ENCODE measurements around the gene SLC38A8. TPM values are rescaled to one million over a fixed set of nuclear protein-coding genes. Genes with fewer than 3 reads are reported as not detected.

The SLC38A8 gene
- total and polyA plus RNA-seq, 8 donors = 0.08 TPM; not detected in 7

DNA sequence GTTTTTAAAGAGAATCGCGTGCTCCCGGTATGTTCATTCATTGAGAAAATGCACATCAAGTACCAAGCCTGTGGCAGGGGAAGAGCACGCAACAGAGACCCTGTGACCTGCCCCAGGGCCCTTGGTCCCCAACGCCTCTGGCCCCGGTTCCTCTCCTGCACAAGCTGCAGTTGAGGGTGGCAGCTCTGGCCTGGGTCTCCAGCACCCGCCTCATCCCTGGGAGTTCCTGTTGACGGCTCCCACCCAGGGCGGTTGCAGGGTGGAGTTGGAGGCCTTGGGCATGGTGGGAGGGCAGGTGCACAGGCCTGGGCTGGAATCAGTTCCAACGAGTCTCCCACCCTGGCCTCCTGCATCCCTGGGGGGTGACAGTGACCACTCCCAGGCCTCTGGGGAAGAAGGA, 69.5 kb downstream of the SLC38A8 start:
- Histone ChIP-seq H3K4me3 (no peak overlapping the region), H3K36me3 (no peaks in the 10 kb centered on the region), H3K27ac (no peak overlapping the region), H3K27me3 (peaks cover 0 to 33% (median 17%) of the 10 kb centered on the region in 3 donors), H3K9me3 (peaks cover 0 to 3% (median under 1%) of the 10 kb centered on the region in 4 donors), H3K4me1 (peaks cover 0 to 8% (median 5%) of the 10 kb centered on the region in 4 donors)
- intact Hi-C loops (cut with DNase I; ENCODE audit: low total_unique reads) = loop anchor here (10.0 kb wide), 2 partner anchors 72 to 222 kb away; partner anchors contain the start of genes ADAD2 and SLC38A8
- TF ChIP-seq, protein P1, sequence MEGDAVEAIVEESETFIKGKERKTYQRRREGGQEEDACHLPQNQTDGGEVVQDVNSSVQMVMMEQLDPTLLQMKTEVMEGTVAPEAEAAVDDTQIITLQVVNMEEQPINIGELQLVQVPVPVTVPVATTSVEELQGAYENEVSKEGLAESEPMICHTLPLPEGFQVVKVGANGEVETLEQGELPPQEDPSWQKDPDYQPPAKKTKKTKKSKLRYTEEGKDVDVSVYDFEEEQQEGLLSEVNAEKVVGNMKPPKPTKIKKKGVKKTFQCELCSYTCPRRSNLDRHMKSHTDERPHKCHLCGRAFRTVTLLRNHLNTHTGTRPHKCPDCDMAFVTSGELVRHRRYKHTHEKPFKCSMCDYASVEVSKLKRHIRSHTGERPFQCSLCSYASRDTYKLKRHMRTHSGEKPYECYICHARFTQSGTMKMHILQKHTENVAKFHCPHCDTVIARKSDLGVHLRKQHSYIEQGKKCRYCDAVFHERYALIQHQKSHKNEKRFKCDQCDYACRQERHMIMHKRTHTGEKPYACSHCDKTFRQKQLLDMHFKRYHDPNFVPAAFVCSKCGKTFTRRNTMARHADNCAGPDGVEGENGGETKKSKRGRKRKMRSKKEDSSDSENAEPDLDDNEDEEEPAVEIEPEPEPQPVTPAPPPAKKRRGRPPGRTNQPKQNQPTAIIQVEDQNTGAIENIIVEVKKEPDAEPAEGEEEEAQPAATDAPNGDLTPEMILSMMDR (IDR thresholded peaks at IDR 0.05) = no peak
- TF ChIP-seq EP300 (IDR thresholded peaks at IDR 0.05) = no peak
- TF ChIP-seq POLR2A (IDR thresholded peaks at IDR 0.05) = no peak
- no peak for TF ChIP-seq POLR2AphosphoS5 (IDR thresholded peaks at IDR 0.05)
- no peak for DNase-seq
- WGBS, 5 donors = 79 to 85% (median 82%) methylated on average over 9 to 10 of the region's 10 CpGs

DNA sequence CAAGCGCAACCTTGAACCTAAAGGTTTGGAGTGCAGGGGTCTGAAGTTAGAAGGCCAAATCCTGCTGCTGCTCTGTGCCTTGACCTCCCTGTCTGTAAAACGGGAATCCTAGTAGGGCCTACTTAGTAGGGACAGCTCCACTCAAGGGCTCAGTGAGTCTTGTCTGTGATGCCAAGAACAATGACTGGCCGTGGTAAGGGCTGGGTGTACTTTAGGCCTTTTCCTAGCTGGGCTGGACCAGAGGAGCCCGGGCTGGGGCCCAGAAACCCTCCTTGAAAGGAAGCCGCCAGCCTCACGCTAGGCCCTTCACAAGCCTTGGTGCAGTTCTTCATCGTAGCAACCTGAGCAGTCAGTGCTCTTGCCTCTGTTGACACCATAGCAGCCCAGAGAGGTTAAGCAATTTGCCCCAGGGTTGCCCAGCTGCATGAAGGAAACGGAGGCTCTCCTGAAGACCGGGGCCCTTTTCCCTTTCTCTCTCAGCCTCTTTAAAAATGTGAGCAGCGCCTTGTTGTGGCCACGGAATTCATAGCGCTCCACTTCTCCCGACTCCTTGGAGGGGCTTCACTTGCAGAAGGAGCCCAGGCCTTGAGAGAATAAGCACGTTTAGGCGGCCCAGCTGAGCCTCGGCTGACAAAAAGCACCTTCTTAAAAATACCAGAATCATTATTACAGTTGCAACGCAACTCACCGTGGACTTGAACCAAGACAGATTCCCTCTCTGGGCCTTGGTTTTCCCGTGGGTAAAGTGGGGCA, 70.2 kb downstream of the SLC38A8 start:
- peaks cover 0 to 39% (median 20%) of the 10 kb centered on the region in 3 donors for H3K27me3 ChIP-seq
- no peak overlapping the region for H3K27ac ChIP-seq
- H3K4me3 ChIP-seq = no peak overlapping the region
- 80 to 88% (median 85%) methylated on average over 13 to 19 of the region's 19 CpGs for WGBS, 5 donors
- TF ChIP-seq EP300 (IDR thresholded peaks at IDR 0.05) = no peak
- TF ChIP-seq POLR2A (IDR thresholded peaks at IDR 0.05) = no peak
- TF ChIP-seq, protein P1 (IDR thresholded peaks at IDR 0.05) = no peak
- no peak for TF ChIP-seq POLR2AphosphoS5 (IDR thresholded peaks at IDR 0.05)
- no peak for DNase-seq
- H3K36me3 ChIP-seq = no peaks in the 10 kb centered on the region
- no peaks in the 10 kb centered on the region for H3K9me3 ChIP-seq
- intact Hi-C loops (cut with DNase I; ENCODE audit: low total_unique reads) = loop anchor here (10.0 kb wide), 2 partner anchors 72 to 222 kb away; partner anchors contain the start of genes ADAD2 and SLC38A8
- H3K4me1 ChIP-seq = peaks cover 0 to 12% (median 8%) of the 10 kb centered on the region in 4 donors

DNA sequence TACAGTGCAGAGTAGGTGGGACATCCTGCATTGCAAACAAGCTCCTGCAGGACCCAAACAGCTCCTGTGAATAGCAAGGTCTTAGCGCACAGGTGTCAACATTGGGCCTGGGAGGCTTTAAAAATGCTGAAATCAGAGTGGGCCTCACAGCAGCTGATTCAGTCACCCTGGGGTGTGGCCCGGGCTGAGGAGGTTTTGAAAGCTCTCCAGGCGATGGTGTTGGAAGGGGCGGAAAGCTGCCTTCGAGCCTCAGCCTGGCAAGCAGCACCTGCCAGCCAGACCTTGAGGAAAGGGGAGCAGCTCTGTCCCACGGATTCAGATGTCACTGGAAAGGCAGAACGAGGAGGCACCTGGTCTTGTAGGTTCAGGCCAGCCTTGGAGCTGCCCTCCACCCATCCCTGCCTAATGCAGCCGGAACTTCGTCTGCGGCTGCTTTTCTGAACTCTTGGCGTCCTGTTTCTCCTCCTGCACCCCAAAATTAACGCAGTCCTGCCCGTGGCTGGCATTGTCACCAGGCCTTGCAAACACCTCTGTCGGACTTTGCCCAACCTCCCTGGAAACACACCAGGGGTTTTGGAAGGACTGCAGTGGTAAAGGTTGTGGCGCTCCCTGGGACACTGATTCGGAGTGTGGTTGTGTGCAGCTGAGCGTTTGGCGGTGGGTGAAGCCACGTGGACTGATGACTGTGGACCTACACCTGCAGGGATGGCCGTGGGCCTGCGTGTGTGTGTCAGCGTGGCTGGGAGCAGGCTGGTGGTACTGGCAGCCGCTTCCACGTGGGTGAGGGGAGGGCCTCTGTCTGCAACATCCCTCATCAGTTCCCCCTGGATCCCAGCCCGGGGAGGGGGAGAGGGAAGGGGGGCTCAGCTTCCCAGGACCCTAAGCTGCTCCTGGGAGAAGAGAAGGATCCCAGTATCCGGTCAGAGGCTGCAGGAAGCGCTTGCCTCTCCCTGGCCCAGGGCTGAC, 71.1 kb downstream of the SLC38A8 start:
- Histone ChIP-seq H3K36me3 (peaks cover 0 to under 1% (median under 1%) of the 10 kb centered on the region in 4 donors), H3K4me1 (peaks cover 0 to 12% (median 8%) of the 10 kb centered on the region in 4 donors), H3K4me3 (no peak overlapping the region), H3K27me3 (peaks cover 0 to 39% (median 20%) of the 10 kb centered on the region in 3 donors), H3K27ac (no peak overlapping the region), H3K9me3 (no peaks in the 10 kb centered on the region)
- intact Hi-C loops (cut with DNase I; ENCODE audit: low total_unique reads) = loop anchor here (10.0 kb wide), 2 partner anchors 73 to 223 kb away; partner anchors contain the start of genes ADAD2 and SLC38A8
- DNase-seq = no peak
- TF ChIP-seq POLR2AphosphoS5 (IDR thresholded peaks at IDR 0.05) (no peak), POLR2A (IDR thresholded peaks at IDR 0.05) (no peak), EP300 (IDR thresholded peaks at IDR 0.05) (no peak)
- TF ChIP-seq, protein P1 (IDR thresholded peaks at IDR 0.05) = no peak
- 49 to 59% (median 54%) methylated on average over 20 to 27 of the region's 27 CpGs for WGBS, 5 donors

DNA sequence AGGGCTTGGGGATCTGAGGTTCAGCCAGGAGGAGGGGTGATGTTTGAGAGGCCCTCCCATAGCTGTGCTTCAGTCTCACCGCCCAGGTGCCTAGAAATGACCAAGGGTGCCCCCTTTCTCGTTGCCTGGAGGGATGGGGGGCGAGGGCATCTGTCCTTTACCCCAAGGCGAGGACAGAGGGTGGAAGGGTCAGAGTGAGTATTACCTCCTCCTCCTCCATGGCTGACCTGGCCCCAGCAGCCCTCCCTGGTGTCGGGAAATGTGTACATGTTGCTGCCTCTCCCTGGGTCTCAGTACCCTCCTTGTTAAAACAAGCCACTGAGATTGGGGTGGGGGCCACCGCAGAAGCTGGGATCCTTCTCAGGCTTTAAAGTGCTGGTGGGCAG, 72.2 kb downstream of the SLC38A8 start:
- TF ChIP-seq EP300 (IDR thresholded peaks at IDR 0.05) = no peak
- 76 to 83% (median 78%) methylated on average over 6 of the region's 6 CpGs; no CpG with 5 or more reads in 1 of the 5 donors for WGBS, 5 donors
- Histone ChIP-seq H3K36me3 (peaks cover 2 to 11% (median 10%) of the 10 kb centered on the region in 4 donors), H3K9me3 (no peaks in the 10 kb centered on the region), H3K4me3 (no peak overlapping the region), H3K27ac (no peak overlapping the region), H3K27me3 (peaks cover 0 to 36% (median 20%) of the 10 kb centered on the region in 3 donors), H3K4me1 (peaks cover 0 to 12% (median 8%) of the 10 kb centered on the region in 4 donors)
- intact Hi-C loops (cut with DNase I; ENCODE audit: low total_unique reads) = loop anchor here (10.0 kb wide), 2 partner anchors 74 to 224 kb away; partner anchors contain the start of genes ADAD2 and SLC38A8
- DNase-seq = no peak
